Panc1 (cell line): ENCODE results near the gene ELL2. TPM values are rescaled to one million over a fixed set of nuclear protein-coding genes. Genes with fewer than 3 reads are reported as not detected.
A peak's percentile ranks its signal among the peaks of the same experiment; 100 is the strongest.

Experiments used
- ATAC-seq: fragments of 200-7000 bp; cut with Tn5 transposase; 2 replicates; pipeline ENCODE4 v1.9.1; 2020; ENCODE audit warnings: mild to moderate bottlenecking, moderate library complexity
- BruUV-seq: library from RNA; stranded (reverse); fragments of 400-500 nt; replicated peaks from 2 replicates; lab custom pipeline; 2021; lab: Mats Ljungman, UMichigan
- CTCF ChIA-PET: fragments of 300-600 bp; sonication (Branson Sonifier 250); formaldehyde crosslinking; loops from one replicate; lab custom pipeline; 2022; ENCODE audit warnings: antibody characterized with exemption; lab: Charles Lee
- POLR2A ChIA-PET: fragments of 300-600 bp; sonication (Branson Sonifier 250); formaldehyde crosslinking; loops from one replicate; lab custom pipeline; 2022; ENCODE audit warnings: antibody characterized with exemption; lab: Charles Lee
- DNase-seq: peaks from one replicate; pipeline ENCODE4 v3.0.0-alpha.2; 2010; ENCODE audit warnings: low read depth, low spot score
- H3K27ac ChIP-seq: 2 replicates; pipeline ENCODE4 v1.5.1; 2011; ENCODE audit warnings: mild to moderate bottlenecking, low read length, inconsistent platforms
- H3K27me3 ChIP-seq: fragments of 200-500 bp; sonication (Bioruptor generic); 2 replicates; pipeline ENCODE4 v1.6.0; 2014; ENCODE audit warnings: low read length, inconsistent platforms; ENCODE audit not compliant: control insufficient read depth, insufficient read depth
- H3K36me3 ChIP-seq: fragments of 200-500 bp; sonication (Bioruptor generic); 2 replicates; pipeline ENCODE4 v1.5.1; 2014; ENCODE audit warnings: inconsistent platforms, mild to moderate bottlenecking, low read length, moderate library complexity; ENCODE audit not compliant: control insufficient read depth, insufficient read depth
- H3K4me1 ChIP-seq: 2 replicates; pipeline ENCODE4 v1.5.1; 2011; ENCODE audit warnings: inconsistent platforms, mild to moderate bottlenecking, low read length, moderate library complexity; ENCODE audit not compliant: control insufficient read depth, insufficient read depth
- H3K4me3 ChIP-seq, 2 experiments: 2 replicates each; pipeline ENCODE4 v1.5.1; 2011 to 2012; ENCODE audit warnings: low read depth in 2 of 2, low read length in 2 of 2, mild to moderate bottlenecking in 2 of 2, inconsistent platforms in 1 of 2, moderate library complexity in 1 of 2
- H3K9me3 ChIP-seq: fragments of 200-500 bp; sonication (Bioruptor generic); 2 replicates; pipeline ENCODE4 v1.5.1; 2014; ENCODE audit warnings: low read depth, mild to moderate bottlenecking, inconsistent platforms, low read length, moderate library complexity; ENCODE audit not compliant: control insufficient read depth, insufficient read depth
- POLR2AphosphoS5 ChIP-seq: IDR thresholded peaks from 2 replicates; pipeline ENCODE4 v1.6.1; 2012; ENCODE audit warnings: mild to moderate bottlenecking, low read depth, low read length, moderate library complexity
- SIN3A ChIP-seq: IDR thresholded peaks from 2 replicates; pipeline ENCODE4 v1.6.1; 2012; ENCODE audit warnings: low read depth, mild to moderate bottlenecking, low read length, moderate library complexity, borderline replicate concordance; ENCODE audit not compliant: insufficient read depth
- TCF7L2 ChIP-seq: IDR thresholded peaks from 2 replicates; pipeline ENCODE4 v1.6.1; 2011; ENCODE audit warnings: mild to moderate bottlenecking, low read depth, low read length, inconsistent platforms
- in situ Hi-C: cut with HindIII; loops from 2 replicates; pipeline ENCODE4 v1.10.0; 2016; ENCODE audit warnings: low sequenced_read_pairs, low pct_unique_long_range_greater_than_20kb
- intact Hi-C: fragments of 100-400 bp; cut with micrococcal nuclease; formaldehyde crosslinking; loops from one replicate; pipeline ENCODE4 v1.10.0; 2022; ENCODE audit not compliant: unreplicated experiment
- total RNA-seq: library from RNA; stranded (reverse); gene quantifications from one replicate; pipeline ENCODE4 v1.2.1, GENCODE V29; 2021; ENCODE audit not compliant: unreplicated experiment
- TF ChIP-seq, protein P1 (sequence below): fragments of 450-650 bp; IDR thresholded peaks from 2 replicates; pipeline ENCODE4 v1.5.1; 2017; ENCODE audit warnings: mild to moderate bottlenecking
- TF ChIP-seq, protein P2 (sequence below), 2 experiments: IDR thresholded peaks; 2 replicates each; pipeline ENCODE4 v1.6.1; 2011 to 2012; ENCODE audit warnings: low read depth in 2 of 2, control low read depth in 1 of 2, low read length in 1 of 2, mild to moderate bottlenecking in 1 of 2, moderate library complexity in 1 of 2; ENCODE audit not compliant: insufficient read depth in 1 of 2

ELL2 gene
- total RNA-seq, 1 experiment from 2014 or later = 68.5 TPM

DNA sequence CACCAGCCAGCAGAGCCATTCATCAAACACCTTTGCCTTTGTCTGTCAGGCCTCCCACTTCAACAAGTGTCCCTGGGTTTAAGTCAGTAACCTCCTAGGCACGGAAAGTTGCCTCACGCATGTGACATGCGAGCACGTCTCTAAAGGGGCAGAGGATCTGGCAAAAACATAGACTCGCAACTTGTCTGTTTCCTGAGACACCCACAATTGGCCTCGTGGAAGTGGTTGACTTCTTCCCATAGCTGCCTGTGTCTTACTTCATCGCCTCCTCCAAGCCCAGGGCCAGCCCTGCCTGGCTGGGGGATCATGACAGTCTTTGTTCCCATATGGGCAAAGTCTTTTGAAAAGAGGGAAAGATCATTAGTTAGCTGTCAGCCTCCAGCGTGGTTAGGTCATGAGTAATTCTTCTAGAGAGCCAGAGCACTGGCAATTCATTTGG lies 103.6 kb downstream of the ELL2 start:
- ATAC-seq (no peak), DNase-seq (no peak)
- CTCF ChIA-PET = interaction anchor here (0.7 kb wide), 1 partner anchor 479 kb away, joined by 3 read pairs; no protein-coding TSS in a partner anchor
- no peaks in the 10 kb centered on the region for H3K27me3 ChIP-seq
- no TSS peak for BruUV-seq
- no peak overlapping the region for H3K4me3 ChIP-seq
- peak overlapping the region; percentile 44; the same call in 1 of the 2 replicates for H3K27ac ChIP-seq
- in situ Hi-C loops (no loop called here), intact Hi-C loops (no loop called here)
- POLR2A ChIA-PET = no interaction called here
- peaks cover 10% of the 10 kb centered on the region; the same call in 1 of the 2 replicates for H3K4me1 ChIP-seq
- no peaks in the 10 kb centered on the region for H3K36me3 ChIP-seq
- TF ChIP-seq POLR2AphosphoS5 (no peak), TCF7L2 (no peak), SIN3A (no peak)
- TF ChIP-seq, protein P1, sequence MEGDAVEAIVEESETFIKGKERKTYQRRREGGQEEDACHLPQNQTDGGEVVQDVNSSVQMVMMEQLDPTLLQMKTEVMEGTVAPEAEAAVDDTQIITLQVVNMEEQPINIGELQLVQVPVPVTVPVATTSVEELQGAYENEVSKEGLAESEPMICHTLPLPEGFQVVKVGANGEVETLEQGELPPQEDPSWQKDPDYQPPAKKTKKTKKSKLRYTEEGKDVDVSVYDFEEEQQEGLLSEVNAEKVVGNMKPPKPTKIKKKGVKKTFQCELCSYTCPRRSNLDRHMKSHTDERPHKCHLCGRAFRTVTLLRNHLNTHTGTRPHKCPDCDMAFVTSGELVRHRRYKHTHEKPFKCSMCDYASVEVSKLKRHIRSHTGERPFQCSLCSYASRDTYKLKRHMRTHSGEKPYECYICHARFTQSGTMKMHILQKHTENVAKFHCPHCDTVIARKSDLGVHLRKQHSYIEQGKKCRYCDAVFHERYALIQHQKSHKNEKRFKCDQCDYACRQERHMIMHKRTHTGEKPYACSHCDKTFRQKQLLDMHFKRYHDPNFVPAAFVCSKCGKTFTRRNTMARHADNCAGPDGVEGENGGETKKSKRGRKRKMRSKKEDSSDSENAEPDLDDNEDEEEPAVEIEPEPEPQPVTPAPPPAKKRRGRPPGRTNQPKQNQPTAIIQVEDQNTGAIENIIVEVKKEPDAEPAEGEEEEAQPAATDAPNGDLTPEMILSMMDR = no peak
- TF ChIP-seq, protein P2, sequence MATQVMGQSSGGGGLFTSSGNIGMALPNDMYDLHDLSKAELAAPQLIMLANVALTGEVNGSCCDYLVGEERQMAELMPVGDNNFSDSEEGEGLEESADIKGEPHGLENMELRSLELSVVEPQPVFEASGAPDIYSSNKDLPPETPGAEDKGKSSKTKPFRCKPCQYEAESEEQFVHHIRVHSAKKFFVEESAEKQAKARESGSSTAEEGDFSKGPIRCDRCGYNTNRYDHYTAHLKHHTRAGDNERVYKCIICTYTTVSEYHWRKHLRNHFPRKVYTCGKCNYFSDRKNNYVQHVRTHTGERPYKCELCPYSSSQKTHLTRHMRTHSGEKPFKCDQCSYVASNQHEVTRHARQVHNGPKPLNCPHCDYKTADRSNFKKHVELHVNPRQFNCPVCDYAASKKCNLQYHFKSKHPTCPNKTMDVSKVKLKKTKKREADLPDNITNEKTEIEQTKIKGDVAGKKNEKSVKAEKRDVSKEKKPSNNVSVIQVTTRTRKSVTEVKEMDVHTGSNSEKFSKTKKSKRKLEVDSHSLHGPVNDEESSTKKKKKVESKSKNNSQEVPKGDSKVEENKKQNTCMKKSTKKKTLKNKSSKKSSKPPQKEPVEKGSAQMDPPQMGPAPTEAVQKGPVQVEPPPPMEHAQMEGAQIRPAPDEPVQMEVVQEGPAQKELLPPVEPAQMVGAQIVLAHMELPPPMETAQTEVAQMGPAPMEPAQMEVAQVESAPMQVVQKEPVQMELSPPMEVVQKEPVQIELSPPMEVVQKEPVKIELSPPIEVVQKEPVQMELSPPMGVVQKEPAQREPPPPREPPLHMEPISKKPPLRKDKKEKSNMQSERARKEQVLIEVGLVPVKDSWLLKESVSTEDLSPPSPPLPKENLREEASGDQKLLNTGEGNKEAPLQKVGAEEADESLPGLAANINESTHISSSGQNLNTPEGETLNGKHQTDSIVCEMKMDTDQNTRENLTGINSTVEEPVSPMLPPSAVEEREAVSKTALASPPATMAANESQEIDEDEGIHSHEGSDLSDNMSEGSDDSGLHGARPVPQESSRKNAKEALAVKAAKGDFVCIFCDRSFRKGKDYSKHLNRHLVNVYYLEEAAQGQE (IDR thresholded peaks at IDR 0.05; ENCODE audit: insufficient read depth in 1 of 2, low read depth in 2 of 2, low read length in 1 of 2) = no peak
- H3K9me3 ChIP-seq = no peaks in the 10 kb centered on the region

DNA sequence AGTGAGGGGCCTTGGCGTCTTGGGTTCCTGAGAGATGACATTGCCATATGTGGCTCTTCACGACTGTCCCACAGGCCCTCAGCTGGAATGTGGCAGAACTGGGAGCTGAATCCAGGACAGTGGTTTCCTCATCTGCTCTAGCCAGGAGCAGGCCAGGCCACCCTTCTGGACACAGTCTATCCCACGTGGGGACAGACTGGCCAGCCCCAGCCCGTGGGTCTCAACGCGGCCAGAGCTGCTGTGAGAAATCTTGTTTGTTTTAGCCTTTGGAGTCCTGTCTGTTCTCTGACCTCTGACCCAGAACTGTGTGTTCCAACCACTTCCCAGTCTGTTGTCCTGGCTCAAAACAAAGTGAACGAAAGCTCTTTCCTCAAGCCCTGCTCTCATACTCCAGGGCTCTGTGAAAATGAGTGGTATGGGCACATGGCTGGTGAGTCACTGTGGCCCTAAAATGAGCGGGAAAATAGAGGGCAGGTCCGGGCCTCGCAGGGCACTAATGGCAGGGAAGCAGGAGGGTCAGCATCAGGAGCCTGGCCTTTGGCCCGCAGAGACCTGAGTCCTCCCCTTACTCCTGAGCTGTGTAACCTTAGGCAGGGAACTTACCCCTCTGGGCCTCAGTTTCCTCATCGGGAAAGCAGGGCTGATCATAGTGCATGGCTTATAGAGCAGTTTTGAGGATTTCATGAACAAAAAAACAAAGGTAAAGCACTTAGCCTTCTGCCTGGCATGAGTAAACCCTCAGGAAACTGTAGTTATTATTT lies 104.3 kb downstream of the ELL2 start:
- in situ Hi-C loops = no loop called here
- H3K27me3 ChIP-seq = no peaks in the 10 kb centered on the region
- H3K4me3 ChIP-seq = no peak overlapping the region
- H3K4me1 ChIP-seq = peaks cover 10% of the 10 kb centered on the region; the same call in 1 of the 2 replicates
- no peak overlapping the region for H3K27ac ChIP-seq
- CTCF ChIA-PET = interaction anchor here (0.6 to 0.7 kb wide), 2 partner anchors 348 to 480 kb away, joined by 3 to 4 read pairs; no protein-coding TSS in a partner anchor
- no TSS peak for BruUV-seq
- ATAC-seq (no peak), DNase-seq (no peak)
- intact Hi-C loops = no loop called here
- POLR2A ChIA-PET = interaction anchor here (0.5 to 0.6 kb wide), 2 partner anchors 100 to 221 kb away, joined by 4 to 10 read pairs; no protein-coding TSS in a partner anchor
- no peaks in the 10 kb centered on the region for H3K9me3 ChIP-seq
- TF ChIP-seq, protein P2 (IDR thresholded peaks at IDR 0.05; ENCODE audit: insufficient read depth in 1 of 2, low read depth in 2 of 2, low read length in 1 of 2) = no peak
- TF ChIP-seq, protein P1 = no peak
- no peak for TF ChIP-seq POLR2AphosphoS5
- no peak for TF ChIP-seq SIN3A
- TF ChIP-seq TCF7L2 = no peak
- no peaks in the 10 kb centered on the region for H3K36me3 ChIP-seq
